ENCODE measurements around the gene WDR74.

DNA sequence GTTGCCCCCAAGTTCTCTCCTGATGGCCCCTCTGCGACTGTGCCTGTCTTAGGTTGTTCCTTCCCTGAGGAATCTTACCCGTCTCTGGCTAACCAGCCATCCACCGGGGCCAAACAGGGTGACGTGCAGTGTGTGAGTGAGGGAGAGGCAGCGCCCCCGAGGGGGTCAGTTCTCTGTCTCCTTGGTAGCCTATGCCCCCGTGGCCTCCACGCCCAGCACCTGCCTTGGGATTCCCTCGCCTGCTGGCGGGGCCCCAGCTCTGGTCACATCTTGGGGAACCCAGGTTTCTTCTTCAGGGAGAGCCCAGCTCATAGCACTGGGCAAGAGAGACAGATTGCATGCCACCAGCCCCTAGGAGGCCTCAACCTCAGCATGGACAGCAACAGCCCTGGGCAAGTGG lies 39.9 kb downstream of the WDR74 start:
- TF ChIP-seq POLR2A (IDR thresholded peaks at IDR 0.05; ENCODE audit: low read depth) (no peak), POLR2AphosphoS5 (IDR thresholded peaks at IDR 0.05) (no peak), EP300 (IDR thresholded peaks at IDR 0.05) (no peak)
- TF ChIP-seq, protein P1, sequence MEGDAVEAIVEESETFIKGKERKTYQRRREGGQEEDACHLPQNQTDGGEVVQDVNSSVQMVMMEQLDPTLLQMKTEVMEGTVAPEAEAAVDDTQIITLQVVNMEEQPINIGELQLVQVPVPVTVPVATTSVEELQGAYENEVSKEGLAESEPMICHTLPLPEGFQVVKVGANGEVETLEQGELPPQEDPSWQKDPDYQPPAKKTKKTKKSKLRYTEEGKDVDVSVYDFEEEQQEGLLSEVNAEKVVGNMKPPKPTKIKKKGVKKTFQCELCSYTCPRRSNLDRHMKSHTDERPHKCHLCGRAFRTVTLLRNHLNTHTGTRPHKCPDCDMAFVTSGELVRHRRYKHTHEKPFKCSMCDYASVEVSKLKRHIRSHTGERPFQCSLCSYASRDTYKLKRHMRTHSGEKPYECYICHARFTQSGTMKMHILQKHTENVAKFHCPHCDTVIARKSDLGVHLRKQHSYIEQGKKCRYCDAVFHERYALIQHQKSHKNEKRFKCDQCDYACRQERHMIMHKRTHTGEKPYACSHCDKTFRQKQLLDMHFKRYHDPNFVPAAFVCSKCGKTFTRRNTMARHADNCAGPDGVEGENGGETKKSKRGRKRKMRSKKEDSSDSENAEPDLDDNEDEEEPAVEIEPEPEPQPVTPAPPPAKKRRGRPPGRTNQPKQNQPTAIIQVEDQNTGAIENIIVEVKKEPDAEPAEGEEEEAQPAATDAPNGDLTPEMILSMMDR (IDR thresholded peaks at IDR 0.05), result no peak
